Measurements from ENCODE around the gene C10orf120.

C10orf120 gene

DNA sequence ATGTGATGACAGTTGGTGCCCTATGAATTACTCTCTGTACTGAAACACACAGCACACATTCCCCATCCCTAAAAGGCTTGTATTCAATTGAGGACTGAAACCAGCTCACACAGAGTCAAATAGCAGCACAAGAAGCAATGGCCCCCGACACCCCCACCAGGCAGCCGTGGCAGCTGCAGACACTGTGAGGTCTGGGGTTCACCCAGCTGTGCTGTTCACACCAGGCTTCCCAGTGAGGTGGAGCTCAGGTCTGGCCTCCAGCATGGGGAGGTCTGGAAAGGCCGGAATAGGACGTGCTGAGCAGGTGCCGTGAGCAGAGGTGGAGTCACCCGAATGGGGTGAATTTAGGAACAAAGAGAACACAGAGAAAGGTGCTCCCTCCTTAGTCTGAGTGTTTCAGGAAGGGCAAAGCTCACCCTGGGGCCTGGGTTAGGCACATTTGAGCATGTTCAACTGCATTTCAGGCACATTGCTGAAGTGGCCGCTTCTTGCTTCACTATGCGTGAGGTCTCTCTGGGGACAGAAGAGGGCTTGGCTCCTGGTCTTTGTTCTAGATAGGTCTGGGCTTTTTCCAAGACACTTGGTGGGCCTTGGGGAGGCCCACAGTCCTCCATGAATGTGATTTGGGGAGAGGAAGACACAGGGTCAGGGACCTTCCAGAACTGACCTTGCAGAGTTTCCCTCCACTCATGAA, 41.1 kb downstream of the C10orf120 start:
- H3K4me3 Mint-ChIP-seq: no peak overlapping the region
- H3K27me3 Mint-ChIP-seq: peaks cover 10% of the 10 kb centered on the region
- no peak overlapping the region for H3K27ac Mint-ChIP-seq
- no peaks in the 10 kb centered on the region for H3K36me3 Mint-ChIP-seq
- H3K4me1 Mint-ChIP-seq: no peaks in the 10 kb centered on the region
- no peaks in the 10 kb centered on the region for H3K9me3 Mint-ChIP-seq

DNA sequence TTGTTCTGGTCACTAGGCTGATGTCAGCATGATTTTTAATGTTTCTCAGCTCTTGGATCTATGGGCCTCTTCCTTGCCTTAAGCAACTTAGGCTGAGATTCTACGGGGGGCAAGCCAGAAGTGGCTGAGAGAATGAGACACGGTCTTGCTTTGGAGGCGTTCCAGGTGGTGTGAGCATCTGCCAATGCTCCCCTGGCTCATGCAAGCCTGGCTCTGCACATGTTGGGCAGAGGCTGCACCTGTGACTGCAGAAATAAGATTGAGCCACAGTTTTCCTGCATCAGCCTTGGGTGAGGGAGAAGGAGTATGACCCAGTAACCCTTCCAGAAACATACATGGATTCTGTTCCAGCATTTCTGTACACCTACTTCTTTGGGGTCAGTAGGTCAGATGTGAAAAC, 41.9 kb downstream of the C10orf120 start:
- H3K9me3 Mint-ChIP-seq: no peaks in the 10 kb centered on the region
- H3K36me3 Mint-ChIP-seq: no peaks in the 10 kb centered on the region
- H3K27me3 Mint-ChIP-seq: peaks cover 14% of the 10 kb centered on the region
- H3K27ac Mint-ChIP-seq: no peak overlapping the region
- H3K4me1 Mint-ChIP-seq: no peaks in the 10 kb centered on the region
- no peak overlapping the region for H3K4me3 Mint-ChIP-seq

DNA sequence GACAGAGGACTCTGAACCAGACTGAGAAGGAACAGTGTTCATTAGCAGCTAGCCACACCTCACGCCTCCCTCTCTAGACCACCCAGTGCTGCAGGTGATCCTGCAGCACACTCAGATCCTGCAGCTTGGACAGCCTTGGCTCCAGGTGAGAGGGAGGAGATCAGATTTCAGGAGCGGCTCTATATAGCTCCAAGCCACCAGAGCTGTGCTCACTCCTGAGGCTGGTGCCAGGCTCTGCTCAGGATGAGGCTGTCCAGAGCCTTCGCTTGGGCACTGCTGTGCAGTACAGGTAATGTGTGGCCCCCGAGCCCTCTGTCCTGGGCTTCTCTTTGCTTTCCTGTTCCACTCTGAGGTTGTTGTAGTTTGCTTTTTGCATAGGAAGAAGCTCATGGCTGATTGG, 42.4 kb downstream of the C10orf120 start:
- Mint-ChIP-seq H3K4me3 (no peak overlapping the region), H3K4me1 (no peaks in the 10 kb centered on the region), H3K9me3 (no peaks in the 10 kb centered on the region), H3K36me3 (no peaks in the 10 kb centered on the region), H3K27ac (no peak overlapping the region), H3K27me3 (peaks cover 10% of the 10 kb centered on the region)

DNA sequence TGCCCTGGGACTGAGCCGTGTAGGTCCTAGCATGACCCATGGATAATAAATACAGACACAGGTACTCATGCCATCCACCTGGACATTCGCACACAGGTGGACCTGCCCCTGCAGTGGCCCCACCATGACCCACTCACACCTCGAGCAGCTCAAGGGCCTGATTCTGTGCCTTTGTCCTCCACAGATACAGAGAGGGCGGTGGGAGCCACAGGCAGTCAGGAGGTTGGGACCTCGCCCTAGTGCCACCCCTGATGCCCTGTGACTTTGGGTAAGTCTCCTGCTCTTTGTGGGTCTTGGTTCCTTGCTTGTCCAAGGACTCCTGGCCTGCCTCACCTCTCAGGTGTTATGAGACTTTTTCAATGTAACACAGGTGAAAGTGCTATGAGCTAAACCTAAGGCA, 42.9 kb downstream of the C10orf120 start:
- no peaks in the 10 kb centered on the region for H3K36me3 Mint-ChIP-seq
- H3K9me3 Mint-ChIP-seq: no peaks in the 10 kb centered on the region
- H3K27me3 Mint-ChIP-seq: peaks cover 14% of the 10 kb centered on the region
- H3K4me1 Mint-ChIP-seq: no peaks in the 10 kb centered on the region
- no peak overlapping the region for H3K4me3 Mint-ChIP-seq
- no peak overlapping the region for H3K27ac Mint-ChIP-seq

DNA sequence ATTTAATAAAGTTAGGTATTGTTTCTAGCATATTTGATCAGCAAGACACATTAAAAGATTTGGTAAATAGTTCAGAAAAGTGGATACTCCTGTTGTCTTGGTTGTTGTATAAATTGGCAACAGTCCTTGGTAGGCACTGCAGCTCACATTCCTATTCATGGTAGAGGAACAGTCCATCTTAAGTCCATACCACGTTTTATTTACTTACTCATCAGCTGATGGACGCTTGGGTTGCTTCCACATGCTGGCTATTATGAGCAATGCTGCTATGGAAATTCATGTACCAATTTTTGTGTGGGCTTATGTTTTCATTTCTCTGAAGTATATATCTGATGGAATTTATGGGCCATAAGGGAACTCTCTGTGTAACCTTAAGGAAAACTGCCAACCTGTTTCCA, 43.3 kb downstream of the C10orf120 start:
- H3K27me3 Mint-ChIP-seq: peaks cover 14% of the 10 kb centered on the region
- no peaks in the 10 kb centered on the region for H3K36me3 Mint-ChIP-seq
- no peak overlapping the region for H3K4me3 Mint-ChIP-seq
- H3K9me3 Mint-ChIP-seq: no peaks in the 10 kb centered on the region
- H3K27ac Mint-ChIP-seq: no peak overlapping the region
- no peaks in the 10 kb centered on the region for H3K4me1 Mint-ChIP-seq

DNA sequence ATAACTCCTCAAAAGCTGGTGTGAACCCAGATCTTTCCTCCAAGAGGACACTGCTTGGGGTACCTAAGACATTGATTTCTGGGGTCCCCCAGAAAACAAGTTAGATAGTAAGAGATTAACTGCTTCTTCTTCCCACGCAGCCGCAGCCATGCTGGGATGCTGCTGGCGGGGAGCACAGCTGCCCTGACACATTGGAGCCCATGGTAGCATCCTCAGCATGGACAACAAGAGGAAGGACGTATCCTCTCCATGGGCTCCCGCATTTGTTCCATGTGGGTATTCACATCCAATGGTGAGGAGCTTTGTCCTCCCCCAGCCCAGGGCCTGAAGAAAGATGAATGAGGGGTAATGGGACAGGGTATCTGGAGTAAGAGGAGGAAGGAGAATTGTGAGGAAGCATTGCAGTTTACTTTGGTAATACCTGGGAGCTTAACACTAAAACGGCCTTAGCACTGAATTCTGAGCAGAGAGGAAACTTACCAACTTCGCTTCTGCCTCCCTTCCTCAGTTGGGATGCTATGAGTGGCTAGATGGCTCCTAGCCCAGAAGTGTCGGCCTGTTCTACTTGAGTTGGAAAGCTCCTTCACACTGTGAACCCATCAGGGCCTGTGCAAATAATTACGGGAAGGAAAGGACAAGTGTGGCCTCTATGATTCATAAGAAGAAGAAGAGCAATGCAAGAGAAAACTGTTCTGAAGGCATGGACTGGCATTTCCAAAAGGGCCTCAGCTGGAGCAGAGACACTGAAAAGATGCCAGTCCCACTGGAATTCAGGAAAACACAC, 43.9 kb downstream of the C10orf120 start:
- no peaks in the 10 kb centered on the region for H3K9me3 Mint-ChIP-seq
- H3K27ac Mint-ChIP-seq: no peak overlapping the region
- H3K36me3 Mint-ChIP-seq: no peaks in the 10 kb centered on the region
- H3K27me3 Mint-ChIP-seq: peaks cover 17% of the 10 kb centered on the region
- no peaks in the 10 kb centered on the region for H3K4me1 Mint-ChIP-seq
- no peak overlapping the region for H3K4me3 Mint-ChIP-seq

DNA sequence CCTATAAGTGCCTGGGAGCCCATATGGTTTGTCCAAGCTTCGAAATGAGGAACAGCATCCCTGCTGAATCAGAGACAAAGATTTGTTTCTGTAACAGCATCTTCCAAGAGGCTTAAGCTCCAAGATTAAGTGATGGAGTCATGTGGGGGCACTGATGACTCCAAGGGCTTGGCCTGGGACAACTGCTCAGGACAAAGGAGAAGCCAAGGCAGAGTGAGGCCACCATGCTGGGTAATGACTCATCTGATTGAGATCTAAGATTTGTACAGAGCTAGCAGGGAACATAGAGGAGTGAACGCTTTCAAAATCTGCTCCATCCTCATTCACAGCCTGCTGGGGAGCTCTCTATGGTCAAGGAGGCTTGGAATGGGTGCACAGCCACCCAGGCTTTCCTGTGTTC, 49.3 kb downstream of the C10orf120 start:
- Mint-ChIP-seq H3K27me3 (peaks cover 19% of the 10 kb centered on the region), H3K4me1 (no peaks in the 10 kb centered on the region), H3K4me3 (no peak overlapping the region), H3K9me3 (no peaks in the 10 kb centered on the region), H3K36me3 (no peaks in the 10 kb centered on the region), H3K27ac (no peak overlapping the region)

DNA sequence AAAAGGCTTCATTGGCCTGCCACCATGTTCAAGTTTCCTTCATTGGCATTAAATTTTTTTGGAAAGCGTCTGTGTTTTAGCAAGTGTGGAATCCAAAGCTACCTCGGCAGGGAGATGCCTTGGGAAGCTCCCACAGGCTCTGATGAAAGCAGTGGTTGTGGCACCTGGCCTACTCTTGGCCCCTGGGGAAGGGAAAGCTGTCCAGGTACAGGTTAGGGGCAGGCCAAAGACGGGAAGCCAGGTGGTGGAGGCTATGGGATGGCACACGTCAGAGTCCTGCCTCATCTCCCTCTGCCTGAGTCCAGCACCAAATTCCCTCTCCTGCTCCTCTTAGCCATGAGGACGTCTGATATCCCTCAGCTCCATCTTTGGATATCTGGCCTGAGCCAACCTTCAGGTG, 49.7 kb downstream of the C10orf120 start:
- no peaks in the 10 kb centered on the region for H3K9me3 Mint-ChIP-seq
- no peaks in the 10 kb centered on the region for H3K4me1 Mint-ChIP-seq
- no peak overlapping the region for H3K4me3 Mint-ChIP-seq
- no peaks in the 10 kb centered on the region for H3K36me3 Mint-ChIP-seq
- peaks cover 15% of the 10 kb centered on the region for H3K27me3 Mint-ChIP-seq
- no peak overlapping the region for H3K27ac Mint-ChIP-seq

DNA sequence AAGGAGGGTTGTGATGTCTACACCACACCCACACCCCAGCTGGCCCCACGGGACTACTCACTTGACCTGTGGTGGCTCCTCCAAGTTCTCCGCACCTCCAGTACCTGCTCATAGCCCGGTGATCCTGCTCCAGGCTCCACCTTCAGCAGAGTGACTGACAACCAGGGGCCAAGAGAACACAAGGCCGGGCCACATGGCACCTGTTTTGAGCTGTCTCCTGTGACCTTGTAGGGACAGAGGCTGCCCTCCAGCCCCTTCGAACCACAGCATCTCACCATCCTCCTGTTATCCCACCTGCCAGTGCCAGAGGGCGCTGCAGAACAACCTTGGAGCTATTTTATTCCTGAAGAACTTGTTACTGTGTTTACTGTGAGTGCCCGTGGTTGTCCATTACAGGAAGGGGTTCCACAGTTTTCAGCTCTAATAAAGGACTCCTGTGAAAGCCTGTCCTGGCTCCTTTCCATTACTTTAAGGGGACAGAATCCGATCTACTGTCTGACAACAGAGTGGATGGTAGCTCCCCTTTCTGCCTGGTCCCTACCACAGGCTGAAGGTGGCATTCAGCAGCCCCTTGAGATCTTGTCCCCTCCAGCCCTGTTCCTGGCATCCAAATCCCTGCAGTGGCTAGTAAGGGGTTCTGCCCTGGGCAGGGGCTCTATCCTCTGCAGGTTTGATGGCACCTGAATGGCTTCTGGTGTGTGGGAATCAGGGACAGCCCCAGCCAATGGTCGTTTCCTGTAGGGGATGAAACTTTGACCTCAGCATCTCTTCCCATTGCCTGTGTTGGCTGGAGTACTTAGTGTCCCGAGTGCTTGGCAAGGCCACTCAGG, 50.8 kb downstream of the C10orf120 start:
- Mint-ChIP-seq H3K4me1 (no peaks in the 10 kb centered on the region), H3K4me3 (no peak overlapping the region), H3K27me3 (peaks cover 14% of the 10 kb centered on the region), H3K36me3 (no peaks in the 10 kb centered on the region), H3K27ac (no peak overlapping the region), H3K9me3 (no peaks in the 10 kb centered on the region)
